B cell (primary cell): Measurements from ENCODE around the gene CYREN.

Experiments
- CTCF ChIP-seq: fragments of 200-600 bp; IDR thresholded peaks from one replicate; pipeline ENCODE4 v1.8.0; 2022; ENCODE audit warnings: antibody characterized with exemption, mild to moderate bottlenecking
- EZH2 ChIP-seq: IDR thresholded peaks from 2 replicates; pipeline ENCODE4 v1.6.1; 2012; ENCODE audit warnings: borderline replicate concordance, low read depth, mild to moderate bottlenecking, moderate library complexity, low read length; ENCODE audit not compliant: insufficient read depth, poor library complexity, severe bottlenecking

- TF ChIP-seq CTCF, result no peak
- TF ChIP-seq EZH2, result no peak
Observed at GRCh38 chr7:135193615-135194081, 23.1 kb upstream of the CYREN start.
